Measurements from ENCODE around the gene ROBO4.

The ROBO4 gene

GRCh38 chr11:124869856-124870387, 27.7 kb downstream of the ROBO4 start:
- no peak for DNase-seq

GRCh38 chr11:124869331-124869730, 28.3 kb downstream of the ROBO4 start:
- DNase-seq = no peak

- no peak for DNase-seq
Measured at GRCh38 chr11:124868331-124869274, 29.1 kb downstream of the ROBO4 start.

- DNase-seq = no peak
Measured at GRCh38 chr11:124867700-124868099, 30.0 kb downstream of the ROBO4 start.

GRCh38 chr11:124865902-124866851, 31.5 kb downstream of the ROBO4 start:
- no peak for DNase-seq

- DNase-seq = no peak
Measured at GRCh38 chr11:124865181-124865901, 32.3 kb downstream of the ROBO4 start, which contains the start of gene ROBO3. TSS of gene ROBO3 (plus strand) at chr11:124865432. CDS start at chr11:124865578, 146 bp downstream.

- no peak for DNase-seq
Measured at GRCh38 chr11:124864892-124865180, 32.8 kb downstream of the ROBO4 start.

- no peak for DNase-seq
Measured at GRCh38 chr11:124864176-124864891, 33.3 kb downstream of the ROBO4 start.

GRCh38 chr11:124863826-124864165, 33.9 kb downstream of the ROBO4 start:
- DNase-seq = no peak

GRCh38 chr11:124863137-124863825, 34.4 kb downstream of the ROBO4 start:
- DNase-seq = no peak

- DNase-seq = no peak
Measured at GRCh38 chr11:124861670-124862069, 36.0 kb downstream of the ROBO4 start.

GRCh38 chr11:124859171-124859570, 38.5 kb downstream of the ROBO4 start:
- no peak for DNase-seq

- DNase-seq = no peak
Measured at GRCh38 chr11:124846070-124846673, 51.5 kb downstream of the ROBO4 start.

- no peak for DNase-seq
Measured at GRCh38 chr11:124844664-124845079, 53.0 kb downstream of the ROBO4 start.

GRCh38 chr11:124843616-124843910, 54.1 kb downstream of the ROBO4 start:
- DNase-seq = no peak

GRCh38 chr11:124842305-124842704, 55.4 kb downstream of the ROBO4 start:
- DNase-seq = no peak

- no peak for DNase-seq
Measured at GRCh38 chr11:124841840-124842239, 55.8 kb downstream of the ROBO4 start.

- no peak for DNase-seq
Measured at GRCh38 chr11:124841201-124841600, 56.5 kb downstream of the ROBO4 start.

- DNase-seq = no peak
Measured at GRCh38 chr11:124840666-124841065, 57.0 kb downstream of the ROBO4 start.

- DNase-seq = no peak
Measured at GRCh38 chr11:124839972-124840621, 57.6 kb downstream of the ROBO4 start.

Data from amniotic stem cell (primary cell).